ENCODE results near the gene HOMER3.

The HOMER3 gene

GRCh38 chr19:18900700-18901481 lies 40.1 kb downstream of the HOMER3 start:
- DNase-seq: no peak

GRCh38 chr19:18899624-18900560 lies 41.1 kb downstream of the HOMER3 start:
- DNase-seq: no peak

- DNase-seq: no peak
Measured at GRCh38 chr19:18898607-18899408, 42.2 kb downstream of the HOMER3 start.

GRCh38 chr19:18898081-18898606 lies 42.9 kb downstream of the HOMER3 start:
- DNase-seq: no peak

- DNase-seq: no peak
Measured at GRCh38 chr19:18897094-18898029, 43.7 kb downstream of the HOMER3 start.

- no peak for DNase-seq
Measured at GRCh38 chr19:18896421-18896841, 44.6 kb downstream of the HOMER3 start.

- no peak for DNase-seq
Measured at GRCh38 chr19:18895824-18896341, 45.1 kb downstream of the HOMER3 start, which contains the start of gene CERS1. TSS of gene CERS1 (minus strand) at chr19:18896158. CDS start at chr19:18896072, 86 bp downstream.

- no peak for DNase-seq
Measured at GRCh38 chr19:18895038-18895823, 45.8 kb downstream of the HOMER3 start.

GRCh38 chr19:18894254-18895037 lies 46.6 kb downstream of the HOMER3 start:
- no peak for DNase-seq

- DNase-seq: no peak
Measured at GRCh38 chr19:18893587-18894253, 47.3 kb downstream of the HOMER3 start.

GRCh38 chr19:18889949-18890745 lies 50.9 kb downstream of the HOMER3 start:
- DNase-seq: no peak

GRCh38 chr19:18886972-18887371 lies 54.0 kb downstream of the HOMER3 start:
- DNase-seq: no peak

GRCh38 chr19:18883526-18884304 lies 57.3 kb downstream of the HOMER3 start:
- DNase-seq: no peak

GRCh38 chr19:18881491-18881890 lies 59.5 kb downstream of the HOMER3 start:
- no peak for DNase-seq

GRCh38 chr19:18879579-18880373 lies 61.2 kb downstream of the HOMER3 start:
- DNase-seq: no peak
